MM.1S (cell line): Measurements from ENCODE around the gene MAGI2.

Experiments used
- EZH2phosphoT487 ChIP-seq: fragments of 300-600 bp; sonication (generic); IDR thresholded peaks from 2 replicates; pipeline ENCODE4 v1.6.1; 2018; ENCODE audit warnings: antibody characterized with exemption, low read length
- TF ChIP-seq, protein P1 (sequence below): fragments of 300-600 bp; sonication (generic); IDR thresholded peaks from 2 replicates; pipeline ENCODE4 v1.5.1; 2016; ENCODE audit warnings: antibody characterized with exemption, low read length, mixed read lengths

DNA sequence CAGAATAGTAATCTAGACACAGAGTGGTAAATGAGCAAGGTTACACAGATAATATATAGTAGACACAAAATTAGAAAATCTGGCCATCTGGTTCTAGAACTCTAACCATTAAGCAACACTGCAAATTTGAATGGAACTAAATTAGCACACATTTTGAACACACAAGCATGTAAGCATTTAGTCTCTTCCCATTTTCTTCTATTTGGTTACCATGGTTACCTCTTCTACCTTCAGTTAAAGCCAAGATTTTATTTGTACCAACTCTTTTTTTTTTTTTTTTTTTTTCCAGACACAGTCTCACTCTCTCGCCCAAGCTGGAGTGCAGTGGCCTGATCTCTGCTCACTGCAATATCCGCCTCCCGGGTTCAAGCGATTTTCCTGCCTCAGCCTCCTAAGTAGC is 790.5 kb downstream of the MAGI2 start:
- TF ChIP-seq EZH2phosphoT487, result no peak
- TF ChIP-seq, protein P1, sequence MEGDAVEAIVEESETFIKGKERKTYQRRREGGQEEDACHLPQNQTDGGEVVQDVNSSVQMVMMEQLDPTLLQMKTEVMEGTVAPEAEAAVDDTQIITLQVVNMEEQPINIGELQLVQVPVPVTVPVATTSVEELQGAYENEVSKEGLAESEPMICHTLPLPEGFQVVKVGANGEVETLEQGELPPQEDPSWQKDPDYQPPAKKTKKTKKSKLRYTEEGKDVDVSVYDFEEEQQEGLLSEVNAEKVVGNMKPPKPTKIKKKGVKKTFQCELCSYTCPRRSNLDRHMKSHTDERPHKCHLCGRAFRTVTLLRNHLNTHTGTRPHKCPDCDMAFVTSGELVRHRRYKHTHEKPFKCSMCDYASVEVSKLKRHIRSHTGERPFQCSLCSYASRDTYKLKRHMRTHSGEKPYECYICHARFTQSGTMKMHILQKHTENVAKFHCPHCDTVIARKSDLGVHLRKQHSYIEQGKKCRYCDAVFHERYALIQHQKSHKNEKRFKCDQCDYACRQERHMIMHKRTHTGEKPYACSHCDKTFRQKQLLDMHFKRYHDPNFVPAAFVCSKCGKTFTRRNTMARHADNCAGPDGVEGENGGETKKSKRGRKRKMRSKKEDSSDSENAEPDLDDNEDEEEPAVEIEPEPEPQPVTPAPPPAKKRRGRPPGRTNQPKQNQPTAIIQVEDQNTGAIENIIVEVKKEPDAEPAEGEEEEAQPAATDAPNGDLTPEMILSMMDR, result no peak
